Hepatocyte (in vitro differentiated cells): Measurements from ENCODE around the gene CUBN.

Experiments used
- CTCF ChIP-seq: fragments of 200-600 bp; sonication (generic); IDR thresholded peaks from 2 replicates; pipeline ENCODE4 v1.5.1; 2016; ENCODE audit warnings: antibody characterized with exemption, mild to moderate bottlenecking; ENCODE audit not compliant: poor library complexity
- EZH2 ChIP-seq: fragments of 200-600 bp; sonication (generic); IDR thresholded peaks from 2 replicates; pipeline ENCODE4 v1.6.1; 2016; ENCODE audit warnings: antibody characterized with exemption, mild to moderate bottlenecking, borderline replicate concordance
- EZH2phosphoT487 ChIP-seq: fragments of 200-600 bp; sonication (generic); IDR thresholded peaks from one replicate; pipeline ENCODE4 v1.6.1; 2018; ENCODE audit warnings: antibody characterized with exemption, mild to moderate bottlenecking, low read depth, moderate library complexity; ENCODE audit not compliant: unreplicated experiment, severe bottlenecking

- TF ChIP-seq CTCF (no peak), EZH2 (no peak), EZH2phosphoT487 (no peak)
Measured at GRCh38 chr10:16901106-16901505, 228.5 kb downstream of the CUBN start.
